K562 (cell line): ENCODE results near the gene KAZALD1. TPM values are rescaled to one million over a fixed set of nuclear protein-coding genes. Genes with fewer than 3 reads are reported as not detected.

Experiments
- ADNP ChIP-seq: fragments of 200-800 bp; sonication (Bioruptor generic); IDR thresholded peaks from 2 replicates; pipeline ENCODE4 v1.6.1; 2016; ENCODE audit warnings: missing genetic modification characterization, missing compliant biosample characterization
- ARID1B ChIP-seq: fragments of 450-650 bp; IDR thresholded peaks from 2 replicates; pipeline ENCODE4 v1.6.1; 2016; ENCODE audit warnings: antibody characterized with exemption, mild to moderate bottlenecking, inconsistent platforms
- CCAR2 ChIP-seq: fragments of 200-400 bp; formaldehyde crosslinking; IDR thresholded peaks from 2 replicates; pipeline ENCODE4 v1.6.1; 2017; ENCODE audit warnings: mild to moderate bottlenecking, low read depth, low read length
- HDGF ChIP-seq: fragments of 450-650 bp; IDR thresholded peaks from 2 replicates; pipeline ENCODE4 v1.6.1; 2016
- LCOR ChIP-seq: sonication (generic); formaldehyde crosslinking; IDR thresholded peaks from 2 replicates; pipeline ENCODE4 v1.8.0; 2022; ENCODE audit warnings: mild to moderate bottlenecking, missing genetic modification reagents
- NUFIP1 ChIP-seq: fragments of 450-650 bp; IDR thresholded peaks from 2 replicates; pipeline ENCODE4 v1.6.1; 2018; ENCODE audit not compliant: partially characterized antibody
- TCF7 ChIP-seq: sonication (generic); IDR thresholded peaks from 2 replicates; pipeline ENCODE4 v1.6.1; 2016; ENCODE audit warnings: antibody characterized with exemption, borderline replicate concordance
- ZNF766 ChIP-seq: fragments of 200-800 bp; sonication (Bioruptor generic); conservative IDR thresholded peaks from 2 replicates; pipeline ENCODE4 v1.6.1; 2016; ENCODE audit warnings: missing genetic modification characterization, missing compliant biosample characterization
- polyA plus RNA-seq, 8 experiments: library from polyadenylated mRNA; depleted of rRNA in 4 of 8; stranded (reverse) in 5 of 8; unstranded in 3 of 8; fragments of >200 nt; fragmentation: Nextera tagmentation in 2 of 8; fragmentation: Illumina TruSeq in 1 of 8; extraction: Ambion mirVana in 2 of 8; extraction: Trizol in 1 of 8; gene quantifications; 2 replicates each; pipeline versions ENCODE4 v1.2.1 to v1.2.3, GENCODE V29; 2011 to 2014; ENCODE audit warnings: inconsistent platforms in 1 of 8, missing spikeins in 1 of 8
- total RNA-seq, 7 experiments: library from RNA; depleted of rRNA in 6 of 7; stranded (reverse); fragments of >200 nt in 6 of 7; fragmentation: Illumina TruSeq in 2 of 7; extraction: Trizol in 2 of 7; gene quantifications; 2 replicates each; pipeline versions ENCODE4 v1.2.1 to v1.2.3, GENCODE V29; 2011 to 2021; ENCODE audit warnings: low replicate concordance in 1 of 7
- TF ChIP-seq, protein P1 (sequence below), 2 experiments: fragments of 450-650 bp; formaldehyde crosslinking in 1 of 2; IDR thresholded peaks; 2 replicates each; pipeline versions ENCODE4 v1.4.0 to v1.6.1; 2014 to 2020; ENCODE audit warnings: mild to moderate bottlenecking in 2 of 2, borderline replicate concordance in 1 of 2, low read depth in 1 of 2
- TF ChIP-seq, protein P2 (sequence below): fragments of 450-650 bp; conservative IDR thresholded peaks from 2 replicates; pipeline ENCODE4 v1.6.1; 2016; ENCODE audit warnings: missing genetic modification characterization, low read depth, mild to moderate bottlenecking, control low read depth, missing compliant biosample characterization
- TF ChIP-seq, protein P3 (sequence below): fragments of 450-650 bp; IDR thresholded peaks from 2 replicates; pipeline ENCODE4 v1.6.1; 2016; ENCODE audit warnings: mild to moderate bottlenecking
- TF ChIP-seq, protein P4 (sequence below), 2 experiments: fragments of 450-650 bp; conservative IDR thresholded peaks; 2 replicates each; pipeline ENCODE4 v1.6.1; 2017; ENCODE audit warnings: mild to moderate bottlenecking in 2 of 2, moderate library complexity in 2 of 2

Gene KAZALD1
- total and polyA plus RNA-seq, 9 of the 15 experiments (the other 6 are each of a cell fraction or from before 2014, with no cell fraction given), result 0.15 to 10.0 (median 4.9) TPM

DNA sequence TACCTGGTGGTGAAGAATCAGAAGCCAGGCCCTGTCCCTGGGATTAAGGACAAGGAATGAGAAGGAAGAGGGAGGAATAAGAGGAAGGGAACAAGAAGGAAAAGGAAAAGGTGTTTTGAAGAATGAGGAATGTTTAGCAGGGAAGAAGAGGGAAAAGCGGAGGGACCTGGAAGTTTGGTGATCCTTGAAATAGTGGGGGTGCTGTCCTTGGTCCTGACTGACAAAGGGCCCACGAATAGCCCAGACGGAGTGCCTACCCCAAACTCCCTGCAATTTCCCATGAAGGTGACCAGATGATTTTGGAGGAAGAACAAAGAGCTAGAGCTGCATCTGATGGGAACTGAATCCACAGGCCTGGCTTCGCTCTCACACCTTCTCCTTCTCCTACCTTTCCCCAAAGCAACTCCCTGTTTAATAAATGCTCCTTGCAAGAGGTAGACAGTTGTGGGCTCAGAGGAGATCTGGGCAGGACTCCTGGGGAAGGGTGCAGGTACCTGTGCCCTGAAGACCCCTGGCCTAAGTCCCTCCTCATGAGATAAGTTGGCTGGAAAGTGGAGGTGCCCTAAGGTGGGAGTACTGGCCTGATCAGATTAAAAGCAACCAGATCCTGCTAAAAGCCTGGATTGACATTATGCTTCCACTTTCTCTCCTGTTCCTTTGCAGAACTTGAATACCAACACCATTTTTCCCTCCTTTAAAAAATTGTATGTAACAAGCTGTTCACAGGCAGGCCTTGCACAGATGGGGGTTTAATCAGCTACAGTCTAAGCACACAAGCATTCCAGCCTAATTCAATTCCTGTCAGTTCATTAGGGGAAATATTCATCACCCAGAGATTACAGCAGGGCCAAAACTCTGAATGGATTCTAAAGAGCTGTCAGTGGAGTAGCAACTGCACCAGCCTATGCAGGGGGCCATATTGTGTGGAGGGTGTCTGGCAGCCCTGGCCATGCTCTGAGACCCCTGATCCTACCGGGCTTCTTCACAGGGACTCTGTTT lies 19.4 kb downstream of the KAZALD1 start (continued):
- TF ChIP-seq ZNF766 (0 out of 2 replicates have a peak, but pooled peaks have one; percentile 44), CCAR2 (no peak), NUFIP1 (no peak), ADNP (tag) (no peak), HDGF (no peak), TCF7 (no peak), LCOR (CRISPR knock-in tag) (0 out of 2 replicates have a peak, but pooled peaks have one; percentile 29), ARID1B (no peak)
- TF ChIP-seq, protein P1, sequence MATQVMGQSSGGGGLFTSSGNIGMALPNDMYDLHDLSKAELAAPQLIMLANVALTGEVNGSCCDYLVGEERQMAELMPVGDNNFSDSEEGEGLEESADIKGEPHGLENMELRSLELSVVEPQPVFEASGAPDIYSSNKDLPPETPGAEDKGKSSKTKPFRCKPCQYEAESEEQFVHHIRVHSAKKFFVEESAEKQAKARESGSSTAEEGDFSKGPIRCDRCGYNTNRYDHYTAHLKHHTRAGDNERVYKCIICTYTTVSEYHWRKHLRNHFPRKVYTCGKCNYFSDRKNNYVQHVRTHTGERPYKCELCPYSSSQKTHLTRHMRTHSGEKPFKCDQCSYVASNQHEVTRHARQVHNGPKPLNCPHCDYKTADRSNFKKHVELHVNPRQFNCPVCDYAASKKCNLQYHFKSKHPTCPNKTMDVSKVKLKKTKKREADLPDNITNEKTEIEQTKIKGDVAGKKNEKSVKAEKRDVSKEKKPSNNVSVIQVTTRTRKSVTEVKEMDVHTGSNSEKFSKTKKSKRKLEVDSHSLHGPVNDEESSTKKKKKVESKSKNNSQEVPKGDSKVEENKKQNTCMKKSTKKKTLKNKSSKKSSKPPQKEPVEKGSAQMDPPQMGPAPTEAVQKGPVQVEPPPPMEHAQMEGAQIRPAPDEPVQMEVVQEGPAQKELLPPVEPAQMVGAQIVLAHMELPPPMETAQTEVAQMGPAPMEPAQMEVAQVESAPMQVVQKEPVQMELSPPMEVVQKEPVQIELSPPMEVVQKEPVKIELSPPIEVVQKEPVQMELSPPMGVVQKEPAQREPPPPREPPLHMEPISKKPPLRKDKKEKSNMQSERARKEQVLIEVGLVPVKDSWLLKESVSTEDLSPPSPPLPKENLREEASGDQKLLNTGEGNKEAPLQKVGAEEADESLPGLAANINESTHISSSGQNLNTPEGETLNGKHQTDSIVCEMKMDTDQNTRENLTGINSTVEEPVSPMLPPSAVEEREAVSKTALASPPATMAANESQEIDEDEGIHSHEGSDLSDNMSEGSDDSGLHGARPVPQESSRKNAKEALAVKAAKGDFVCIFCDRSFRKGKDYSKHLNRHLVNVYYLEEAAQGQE (IDR thresholded peaks at IDR 0.05; ENCODE audit: borderline replicate concordance), result peak; percentile 98
- TF ChIP-seq, protein P1 (CRISPR knock-in tag; IDR thresholded peaks at IDR 0.05; ENCODE audit: low read depth), result peak; percentile 94
- TF ChIP-seq, protein P2, sequence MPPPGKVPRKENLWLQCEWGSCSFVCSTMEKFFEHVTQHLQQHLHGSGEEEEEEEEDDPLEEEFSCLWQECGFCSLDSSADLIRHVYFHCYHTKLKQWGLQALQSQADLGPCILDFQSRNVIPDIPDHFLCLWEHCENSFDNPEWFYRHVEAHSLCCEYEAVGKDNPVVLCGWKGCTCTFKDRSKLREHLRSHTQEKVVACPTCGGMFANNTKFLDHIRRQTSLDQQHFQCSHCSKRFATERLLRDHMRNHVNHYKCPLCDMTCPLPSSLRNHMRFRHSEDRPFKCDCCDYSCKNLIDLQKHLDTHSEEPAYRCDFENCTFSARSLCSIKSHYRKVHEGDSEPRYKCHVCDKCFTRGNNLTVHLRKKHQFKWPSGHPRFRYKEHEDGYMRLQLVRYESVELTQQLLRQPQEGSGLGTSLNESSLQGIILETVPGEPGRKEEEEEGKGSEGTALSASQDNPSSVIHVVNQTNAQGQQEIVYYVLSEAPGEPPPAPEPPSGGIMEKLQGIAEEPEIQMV (tag), result no peak
- TF ChIP-seq, protein P3, sequence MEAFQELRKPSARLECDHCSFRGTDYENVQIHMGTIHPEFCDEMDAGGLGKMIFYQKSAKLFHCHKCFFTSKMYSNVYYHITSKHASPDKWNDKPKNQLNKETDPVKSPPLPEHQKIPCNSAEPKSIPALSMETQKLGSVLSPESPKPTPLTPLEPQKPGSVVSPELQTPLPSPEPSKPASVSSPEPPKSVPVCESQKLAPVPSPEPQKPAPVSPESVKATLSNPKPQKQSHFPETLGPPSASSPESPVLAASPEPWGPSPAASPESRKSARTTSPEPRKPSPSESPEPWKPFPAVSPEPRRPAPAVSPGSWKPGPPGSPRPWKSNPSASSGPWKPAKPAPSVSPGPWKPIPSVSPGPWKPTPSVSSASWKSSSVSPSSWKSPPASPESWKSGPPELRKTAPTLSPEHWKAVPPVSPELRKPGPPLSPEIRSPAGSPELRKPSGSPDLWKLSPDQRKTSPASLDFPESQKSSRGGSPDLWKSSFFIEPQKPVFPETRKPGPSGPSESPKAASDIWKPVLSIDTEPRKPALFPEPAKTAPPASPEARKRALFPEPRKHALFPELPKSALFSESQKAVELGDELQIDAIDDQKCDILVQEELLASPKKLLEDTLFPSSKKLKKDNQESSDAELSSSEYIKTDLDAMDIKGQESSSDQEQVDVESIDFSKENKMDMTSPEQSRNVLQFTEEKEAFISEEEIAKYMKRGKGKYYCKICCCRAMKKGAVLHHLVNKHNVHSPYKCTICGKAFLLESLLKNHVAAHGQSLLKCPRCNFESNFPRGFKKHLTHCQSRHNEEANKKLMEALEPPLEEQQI, result 0 out of 2 replicates have a peak, but pooled peaks have one; percentile 26
- TF ChIP-seq, protein P4, sequence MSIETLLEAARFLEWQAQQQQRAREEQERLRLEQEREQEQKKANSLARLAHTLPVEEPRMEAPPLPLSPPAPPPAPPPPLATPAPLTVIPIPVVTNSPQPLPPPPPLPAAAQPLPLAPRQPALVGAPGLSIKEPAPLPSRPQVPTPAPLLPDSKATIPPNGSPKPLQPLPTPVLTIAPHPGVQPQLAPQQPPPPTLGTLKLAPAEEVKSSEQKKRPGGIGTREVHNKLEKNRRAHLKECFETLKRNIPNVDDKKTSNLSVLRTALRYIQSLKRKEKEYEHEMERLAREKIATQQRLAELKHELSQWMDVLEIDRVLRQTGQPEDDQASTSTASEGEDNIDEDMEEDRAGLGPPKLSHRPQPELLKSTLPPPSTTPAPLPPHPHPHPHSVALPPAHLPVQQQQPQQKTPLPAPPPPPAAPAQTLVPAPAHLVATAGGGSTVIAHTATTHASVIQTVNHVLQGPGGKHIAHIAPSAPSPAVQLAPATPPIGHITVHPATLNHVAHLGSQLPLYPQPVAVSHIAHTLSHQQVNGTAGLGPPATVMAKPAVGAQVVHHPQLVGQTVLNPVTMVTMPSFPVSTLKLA (conservative IDR thresholded peaks at IDR 0.05), result no peak
